Gastroesophageal sphincter (tissue), 4 donors: ENCODE measurements around the gene ARV1. TPM values are rescaled to one million over a fixed set of nuclear protein-coding genes. Genes with fewer than 3 reads are reported as not detected.

Source experiments
- ATAC-seq: fragments of 150-250 bp; one replicate; pipeline ENCODE4 v1.9.1; 2016; ENCODE audit warnings: mild to moderate bottlenecking, moderate library complexity
- H3K27ac ChIP-seq, 4 donors: fragments of 200-600 bp; sonication (generic) in 3 of 4; 1 replicate in 3 of 4; 2 replicates in 1 of 4; pipeline ENCODE4 v1.5.1; 2016 to 2019
- H3K27me3 ChIP-seq: fragments of 200-600 bp; sonication (generic); one replicate; pipeline ENCODE4 v1.5.1; 2019
- H3K36me3 ChIP-seq, 2 donors: fragments of 200-600 bp; sonication (generic); one replicate each; pipeline ENCODE4 v1.5.1; 2019; ENCODE audit warnings: control low read depth in 1 of 2
- H3K4me1 ChIP-seq, 3 donors: fragments of 200-600 bp; sonication (generic); 1 replicate in 2 of 3; 2 replicates in 1 of 3; pipeline ENCODE4 v1.5.1; 2016 to 2019; ENCODE audit warnings: control low read depth in 2 of 3
- H3K4me3 ChIP-seq, 2 donors: fragments of 200-600 bp; sonication (generic); one replicate each; pipeline ENCODE4 v1.5.1; 2019; ENCODE audit warnings: mild to moderate bottlenecking in 1 of 2, moderate library complexity in 1 of 2
- H3K9me3 ChIP-seq, 3 donors: fragments of 200-600 bp; sonication (generic); one replicate each; pipeline ENCODE4 v1.5.1; 2017 to 2019; ENCODE audit warnings: control low read depth in 2 of 3
- EP300 ChIP-seq: sonication (generic); formaldehyde crosslinking; IDR thresholded peaks from one replicate; pipeline ENCODE4 v1.6.1; 2017; ENCODE audit warnings: antibody characterized with exemption, mild to moderate bottlenecking
- POLR2A ChIP-seq, 2 donors: fragments of 450-650 bp; IDR thresholded peaks; one replicate each; pipeline ENCODE4 v1.6.1; 2017; ENCODE audit warnings: antibody characterized with exemption in 2 of 2, mild to moderate bottlenecking in 2 of 2, moderate library complexity in 1 of 2
- POLR2AphosphoS5 ChIP-seq: sonication (generic); formaldehyde crosslinking; IDR thresholded peaks from one replicate; pipeline ENCODE4 v1.6.1; 2017; ENCODE audit warnings: antibody characterized with exemption
- WGBS, 2 donors: methylation state at CpG; one replicate each; pipeline ENCODE4 v1.1.5; 2018; ENCODE audit warnings: low coverage in 1 of 2; 5-methylcytosine and 5-hydroxymethylcytosine counted together
- total RNA-seq, 4 donors: library from RNA; depleted of rRNA; stranded (reverse); fragments of >200 nt; gene quantifications; one replicate each; pipeline ENCODE4 v1.1.0, GENCODE V29; 2016
- TF ChIP-seq, protein P1 (sequence below), 4 experiments: fragments of 200-600 bp in 2 of 4; fragments of 450-650 bp in 2 of 4; sonication (generic) in 1 of 4; IDR thresholded peaks; one replicate each; pipeline ENCODE4 v1.5.1; 2017 to 2019; ENCODE audit warnings: antibody characterized with exemption in 4 of 4, mild to moderate bottlenecking in 2 of 4, moderate library complexity in 2 of 4

ARV1 gene
- total RNA-seq, 4 donors from 2014 or later, result 10.5 to 37.4 (median 20.5) TPM

DNA sequence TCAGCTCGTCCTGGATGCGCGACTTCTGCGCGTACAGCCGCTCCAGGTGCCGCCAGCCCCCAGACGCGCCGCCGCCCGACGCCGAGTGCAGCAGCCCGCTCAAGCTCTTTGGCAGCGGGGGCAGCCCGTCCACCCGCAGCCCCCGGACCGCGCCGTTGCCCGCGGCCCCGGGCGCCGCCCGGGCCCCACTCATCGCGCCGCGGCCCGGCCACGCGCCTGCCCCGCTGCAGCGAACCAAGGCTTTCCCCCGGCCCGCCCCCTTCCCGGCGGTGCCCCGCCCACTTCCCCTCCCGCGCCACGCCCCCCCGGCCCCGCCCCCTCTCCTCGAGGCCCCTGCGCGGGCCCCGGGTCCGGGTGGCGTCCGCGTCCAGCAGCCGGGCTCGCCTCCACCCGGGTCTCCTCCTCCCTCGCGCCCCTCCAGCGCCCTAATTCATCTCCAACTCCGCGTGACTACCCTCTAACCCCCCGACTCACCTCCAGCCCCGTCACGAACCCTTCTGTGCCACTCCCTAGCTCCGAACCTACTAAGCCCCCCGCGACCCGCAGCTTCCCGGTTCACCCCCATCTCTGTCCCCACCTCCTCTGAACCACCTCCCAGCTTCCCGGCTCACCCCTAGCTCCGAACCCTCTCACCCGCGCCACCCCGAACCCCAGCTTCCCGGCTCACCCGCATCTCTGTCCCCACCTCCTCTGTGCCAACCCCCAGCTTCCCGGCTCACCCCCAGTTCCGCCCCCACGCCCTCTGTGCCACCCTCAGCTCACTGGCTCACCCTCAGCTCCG lies 61.3 kb downstream of the ARV1 start, which contains the start of gene FAM89A:
FAM89A (minus strand) TSS at position 236 of the 781 bp plus-strand sequence; CDS start at position 193, 43 bp downstream.
- H3K27me3 ChIP-seq, result peaks cover 71% of the 10 kb centered on the region
- peaks cover 0 to 12% (median 0%) of the 10 kb centered on the region in 3 donors for H3K9me3 ChIP-seq
- H3K4me1 ChIP-seq, result peaks cover 0 to 26% (median 7%) of the 10 kb centered on the region in 3 donors
- ATAC-seq, result peak; percentile 65
- H3K27ac ChIP-seq, result peak within 1 kb of the TSS in 3 of 4 donors; percentile 41 to 67 (median 43)
- no peaks in the 10 kb centered on the region for H3K36me3 ChIP-seq
- WGBS, 2 donors, result 0 to 4% methylated on average over 2 to 26 of the region's 82 CpGs
- peak within 1 kb of the TSS; percentile 57 to 70 for H3K4me3 ChIP-seq
- TF ChIP-seq POLR2A (IDR thresholded peaks at IDR 0.05) (no peak), POLR2AphosphoS5 (no peak)
- TF ChIP-seq, protein P1, sequence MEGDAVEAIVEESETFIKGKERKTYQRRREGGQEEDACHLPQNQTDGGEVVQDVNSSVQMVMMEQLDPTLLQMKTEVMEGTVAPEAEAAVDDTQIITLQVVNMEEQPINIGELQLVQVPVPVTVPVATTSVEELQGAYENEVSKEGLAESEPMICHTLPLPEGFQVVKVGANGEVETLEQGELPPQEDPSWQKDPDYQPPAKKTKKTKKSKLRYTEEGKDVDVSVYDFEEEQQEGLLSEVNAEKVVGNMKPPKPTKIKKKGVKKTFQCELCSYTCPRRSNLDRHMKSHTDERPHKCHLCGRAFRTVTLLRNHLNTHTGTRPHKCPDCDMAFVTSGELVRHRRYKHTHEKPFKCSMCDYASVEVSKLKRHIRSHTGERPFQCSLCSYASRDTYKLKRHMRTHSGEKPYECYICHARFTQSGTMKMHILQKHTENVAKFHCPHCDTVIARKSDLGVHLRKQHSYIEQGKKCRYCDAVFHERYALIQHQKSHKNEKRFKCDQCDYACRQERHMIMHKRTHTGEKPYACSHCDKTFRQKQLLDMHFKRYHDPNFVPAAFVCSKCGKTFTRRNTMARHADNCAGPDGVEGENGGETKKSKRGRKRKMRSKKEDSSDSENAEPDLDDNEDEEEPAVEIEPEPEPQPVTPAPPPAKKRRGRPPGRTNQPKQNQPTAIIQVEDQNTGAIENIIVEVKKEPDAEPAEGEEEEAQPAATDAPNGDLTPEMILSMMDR (IDR thresholded peaks at IDR 0.05), result no peak

DNA sequence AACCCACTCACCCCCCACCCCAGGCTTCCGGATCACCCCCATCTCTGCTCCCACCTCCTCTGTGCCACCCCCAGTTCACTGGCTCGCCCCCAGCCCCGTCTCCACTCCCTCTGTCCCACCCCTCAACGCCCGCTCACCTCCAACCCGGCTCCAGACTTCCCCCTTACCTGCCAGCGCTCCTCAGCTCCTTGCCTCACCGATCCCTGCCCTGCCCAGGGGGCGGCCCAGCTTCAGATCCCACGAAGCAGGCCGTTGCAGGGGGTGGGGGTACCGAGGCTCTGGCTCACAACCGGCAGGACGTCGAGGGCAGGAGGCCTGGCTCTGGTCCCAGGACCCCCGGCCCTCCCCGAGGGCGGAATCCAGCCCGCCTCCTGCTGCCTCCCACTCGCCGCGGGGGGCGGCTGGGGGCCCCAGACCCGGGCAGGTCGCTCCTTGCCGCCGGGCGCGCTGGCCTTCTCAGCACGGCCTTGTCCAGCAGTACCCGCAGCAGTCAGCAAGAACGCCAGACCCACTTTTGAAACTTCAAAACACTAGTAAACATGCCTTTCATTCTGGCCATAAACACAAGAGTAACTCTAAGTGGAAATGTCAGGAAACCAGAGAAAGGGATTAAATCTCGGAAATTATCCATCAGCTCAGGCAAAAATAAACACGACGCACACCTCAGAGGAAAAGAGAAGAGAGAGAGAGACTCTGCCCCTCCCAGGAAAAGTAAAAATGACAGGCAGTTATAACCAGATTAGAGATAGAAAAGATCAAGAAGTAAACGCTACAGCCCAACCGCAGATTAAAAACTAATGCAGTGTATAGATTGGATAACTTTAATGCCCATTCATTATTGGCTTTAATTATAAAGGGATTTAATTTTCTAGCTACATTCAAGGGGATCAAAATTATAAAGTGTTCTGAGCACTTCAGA lies 62.2 kb downstream of the ARV1 start:
- ATAC-seq, result peak; percentile 23
- WGBS, 2 donors, result 11 to 15% methylated on average over 5 of the region's 37 CpGs
- Histone ChIP-seq H3K27me3 (peaks cover 79% of the 10 kb centered on the region), H3K4me1 (peaks cover 0 to 26% (median 7%) of the 10 kb centered on the region in 3 donors), H3K9me3 (peaks cover 0 to 12% (median 0%) of the 10 kb centered on the region in 3 donors), H3K27ac (peak overlapping the region in 3 of 4 donors; percentile 41 to 58 (median 43)), H3K4me3 (peak overlapping the region; percentile 57 to 70), H3K36me3 (no peaks in the 10 kb centered on the region)
- TF ChIP-seq, protein P1 (IDR thresholded peaks at IDR 0.05), result no peak
- TF ChIP-seq POLR2A (IDR thresholded peaks at IDR 0.05) (no peak), POLR2AphosphoS5 (no peak), EP300 (no peak)

DNA sequence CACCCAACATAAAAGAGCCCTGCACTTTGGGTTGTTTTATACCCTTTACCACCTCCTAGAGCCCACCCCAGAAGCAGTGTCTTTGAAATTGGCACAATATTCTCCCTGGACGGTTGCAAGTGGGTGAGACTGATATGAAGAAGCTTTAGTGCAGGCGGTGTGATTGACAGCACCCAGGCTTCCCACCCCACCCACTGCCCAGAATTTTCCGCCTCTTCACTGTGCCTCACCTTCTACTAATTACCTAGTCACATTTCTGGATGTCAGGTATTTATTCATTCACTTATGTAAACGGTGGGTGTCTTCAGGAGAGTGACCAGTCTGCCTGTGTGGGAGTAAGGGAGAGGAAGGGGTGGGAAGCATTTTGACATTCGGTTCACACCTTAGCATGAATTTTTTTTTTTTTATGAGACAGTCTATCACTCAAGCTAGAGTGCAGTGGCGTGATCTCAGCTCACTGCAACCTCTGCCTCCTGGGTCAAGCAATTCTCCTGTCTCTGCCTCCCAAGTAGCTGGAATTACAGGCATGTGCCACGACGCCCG lies 62.9 kb downstream of the ARV1 start:
- 79% methylated on average over 4 to 8 of the region's 9 CpGs for WGBS, 2 donors
- ATAC-seq, result no peak
- peaks cover 0 to 12% (median 0%) of the 10 kb centered on the region in 3 donors for H3K9me3 ChIP-seq
- TF ChIP-seq, protein P1 (IDR thresholded peaks at IDR 0.05), result no peak
- TF ChIP-seq POLR2AphosphoS5 (no peak), POLR2A (IDR thresholded peaks at IDR 0.05) (no peak)
- H3K36me3 ChIP-seq, result no peaks in the 10 kb centered on the region
- H3K4me1 ChIP-seq, result peaks cover 0 to 26% (median 7%) of the 10 kb centered on the region in 3 donors
- no peak overlapping the region for H3K27ac ChIP-seq
- H3K27me3 ChIP-seq, result peaks cover 86% of the 10 kb centered on the region
- no peak overlapping the region for H3K4me3 ChIP-seq

DNA sequence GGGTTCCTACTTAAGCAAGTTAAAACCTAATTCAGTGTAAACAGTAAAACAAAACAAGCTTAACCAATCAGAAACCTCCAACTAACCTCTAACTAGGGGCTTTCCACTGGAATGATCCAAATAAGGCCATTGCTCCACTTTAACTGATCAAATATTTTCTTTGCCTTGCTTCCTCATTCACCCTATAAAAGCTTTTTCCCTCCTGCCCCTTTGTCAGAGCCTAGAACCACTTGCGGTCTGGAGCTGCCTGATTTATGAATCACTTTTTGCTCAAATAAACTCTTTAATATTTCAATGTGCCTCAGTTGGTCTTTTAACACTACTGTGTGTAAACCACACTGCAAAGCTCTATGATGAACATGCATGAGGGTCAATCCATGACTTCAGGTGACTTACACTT lies 65.7 kb downstream of the ARV1 start:
- peaks cover 67% of the 10 kb centered on the region for H3K27me3 ChIP-seq
- no peak overlapping the region for H3K4me3 ChIP-seq
- TF ChIP-seq, protein P1 (IDR thresholded peaks at IDR 0.05), result no peak
- TF ChIP-seq POLR2AphosphoS5 (no peak), EP300 (no peak), POLR2A (IDR thresholded peaks at IDR 0.05) (no peak)
- 91 to 100% methylated on average over 1 of the region's 1 CpG for WGBS, 2 donors
- ATAC-seq, result no peak
- peaks cover 0 to 16% (median 0%) of the 10 kb centered on the region in 3 donors for H3K4me1 ChIP-seq
- no peak overlapping the region for H3K27ac ChIP-seq
- no peaks in the 10 kb centered on the region for H3K36me3 ChIP-seq
- peaks cover 0 to 12% (median 0%) of the 10 kb centered on the region in 3 donors for H3K9me3 ChIP-seq
